Measurements from ENCODE around the gene PLCB3. TPM values are rescaled to one million over a fixed set of nuclear protein-coding genes. Genes with fewer than 3 reads are reported as not detected.
"Not testable (repeated sequence)": the region's sequence is repeated elsewhere in the genome, so short reads cannot be mapped to it uniquely, and the experiment has no call there.

The PLCB3 gene
- total and polyA plus RNA-seq, 5 experiments from 2014 or later: 0.20 to 8.8 (median 0.51) TPM

- peaks cover 13 to 48% (median 40%) of the 10 kb centered on the region in 4 donors for H3K4me1 Mint-ChIP-seq
- H3K36me3 Mint-ChIP-seq: peaks cover 0 to 15% (median 0%) of the 10 kb centered on the region in 3 donors
- POLR2A ChIA-PET: interaction anchor here (1.0 to 13.8 kb wide), 5 partner anchors 14 to 1422 kb away, joined by 3 to 176 read pairs (median 69); partner anchors contain the start of genes FERMT3, NUDT22, STIP1 and TRPT1
- peak overlapping the region; percentile 96 to 100 (median 99) for H3K27ac Mint-ChIP-seq
- H3K4me3 Mint-ChIP-seq: peak overlapping the region; percentile 86 to 96 (median 93)
- no peak for ATAC-seq
- DNase-seq: no peak
- H3K27me3 Mint-ChIP-seq: no peaks in the 10 kb centered on the region
- no peaks in the 10 kb centered on the region for H3K9me3 Mint-ChIP-seq
Measured at GRCh38 chr11:64239662-64240434, 11.5 kb upstream of the PLCB3 start.

- peaks cover 0 to 15% (median 0%) of the 10 kb centered on the region in 3 donors for H3K36me3 Mint-ChIP-seq
- POLR2A ChIA-PET: interaction anchor here (0.6 to 13.8 kb wide), 16 partner anchors 7 to 1487 kb away, joined by 3 to 176 read pairs (median 8); partner anchors contain the start of genes BAD, DNAJC4, ESRRA and FERMT3
- H3K27me3 Mint-ChIP-seq: no peaks in the 10 kb centered on the region
- H3K4me1 Mint-ChIP-seq: peaks cover 12 to 47% (median 40%) of the 10 kb centered on the region in 4 donors
- peak within 1 kb of the TSS; percentile 86 to 96 (median 93) for H3K4me3 Mint-ChIP-seq
- H3K27ac Mint-ChIP-seq: peak within 1 kb of the TSS; percentile 96 to 100 (median 99)
- peak; percentile 73 to 75 for ATAC-seq
- peak; percentile 96 to 99 (median 98) for DNase-seq
- no peaks in the 10 kb centered on the region for H3K9me3 Mint-ChIP-seq
Measured at GRCh38 chr11:64240435-64241240, 10.7 kb upstream of the PLCB3 start, which contains the start of gene FKBP2. Gene FKBP2, plus strand, starts transcription at chr11:64241095. Its CDS starts 1,293 bp downstream, at chr11:64242388.

- peak in 6 of 10 donors; percentile 98 to 100 (median 100) for DNase-seq
Measured at GRCh38 chr11:64241241-64241490, 10.2 kb upstream of the PLCB3 start.

GRCh38 chr11:64241491-64242374, 9.6 kb upstream of the PLCB3 start:
- Mint-ChIP-seq H3K36me3 (peaks cover 0 to 15% (median 0%) of the 10 kb centered on the region in 3 donors), H3K4me1 (peaks cover 16 to 48% (median 43%) of the 10 kb centered on the region in 4 donors), H3K4me3 (peak overlapping the region; percentile 86 to 96 (median 93)), H3K27me3 (no peaks in the 10 kb centered on the region), H3K27ac (peak overlapping the region; percentile 96 to 100 (median 99)), H3K9me3 (no peaks in the 10 kb centered on the region)
- ATAC-seq: peak; percentile 4 to 13
- DNase-seq: peak in 4 of 10 donors; percentile 99 to 100 (median 99)
- POLR2A ChIA-PET: interaction anchor here (0.6 to 13.8 kb wide), 17 partner anchors 8 to 1488 kb away, joined by 3 to 176 read pairs (median 11); partner anchors contain the start of genes BAD, CATSPERZ, DNAJC4 and ESRRA

More at GRCh38 chr11:64241241-64241490, 10.2 kb upstream of the PLCB3 start:
- Mint-ChIP-seq H3K36me3 (peaks cover 0 to 15% (median 0%) of the 10 kb centered on the region in 3 donors), H3K27ac (peak overlapping the region; percentile 96 to 100 (median 99)), H3K27me3 (no peaks in the 10 kb centered on the region), H3K9me3 (no peaks in the 10 kb centered on the region), H3K4me3 (peak overlapping the region; percentile 86 to 96 (median 93)), H3K4me1 (peaks cover 16 to 48% (median 42%) of the 10 kb centered on the region in 4 donors)
- POLR2A ChIA-PET: interaction anchor here (0.6 to 13.8 kb wide), 16 partner anchors 8 to 1487 kb away, joined by 3 to 176 read pairs (median 8); partner anchors contain the start of genes BAD, DNAJC4, ESRRA and FERMT3
- ATAC-seq: peak; percentile 78

- Mint-ChIP-seq H3K4me3 (peak overlapping the region; percentile 42 to 96 (median 63)), H3K9me3 (no peaks in the 10 kb centered on the region), H3K36me3 (peaks cover 0 to 3% (median 0%) of the 10 kb centered on the region in 3 donors), H3K4me1 (peaks cover 19 to 56% (median 52%) of the 10 kb centered on the region in 4 donors), H3K27me3 (no peaks in the 10 kb centered on the region), H3K27ac (peak overlapping the region in 8 of 10 donors; percentile 12 to 86 (median 64))
- POLR2A ChIA-PET: interaction anchor here (0.7 to 13.8 kb wide), 15 partner anchors 8 to 1402 kb away, joined by 3 to 176 read pairs (median 11); partner anchors contain the start of genes BAD, CATSPERZ, DNAJC4 and ESRRA
- ATAC-seq: no peak
- no peak for DNase-seq
Measured at GRCh38 chr11:64243236-64243854, 8.0 kb upstream of the PLCB3 start.

- no peaks in the 10 kb centered on the region for H3K27me3 Mint-ChIP-seq
- H3K27ac Mint-ChIP-seq: peak overlapping the region in 9 of 10 donors; percentile 11 to 86 (median 52)
- H3K4me3 Mint-ChIP-seq: peak overlapping the region in 7 of 10 donors; percentile 18 to 96 (median 62)
- POLR2A ChIA-PET: interaction anchor here (0.9 to 13.8 kb wide), 15 partner anchors 8 to 1403 kb away, joined by 3 to 176 read pairs (median 17); partner anchors contain the start of genes BAD, CATSPERZ, DNAJC4 and ESRRA
- no peak for ATAC-seq
- H3K36me3 Mint-ChIP-seq: peaks cover 0 to 2% (median 0%) of the 10 kb centered on the region in 3 donors
- DNase-seq: no peak
- H3K9me3 Mint-ChIP-seq: no peaks in the 10 kb centered on the region
- peaks cover 19 to 54% (median 50%) of the 10 kb centered on the region in 4 donors for H3K4me1 Mint-ChIP-seq
Measured at GRCh38 chr11:64244107-64244506, 7.2 kb upstream of the PLCB3 start.

- peak overlapping the region in 7 of 10 donors; percentile 27 to 93 (median 80) for H3K27ac Mint-ChIP-seq
- H3K4me1 Mint-ChIP-seq: peaks cover 19 to 52% (median 50%) of the 10 kb centered on the region in 4 donors
Measured at GRCh38 chr11:64244966-64245365, 6.4 kb upstream of the PLCB3 start.

GRCh38 chr11:64245401-64245796, 5.9 kb upstream of the PLCB3 start:
- Mint-ChIP-seq H3K9me3 (no peaks in the 10 kb centered on the region), H3K27ac (peak overlapping the region in 9 of 10 donors; percentile 57 to 93 (median 80)), H3K4me1 (peaks cover 18 to 49% (median 47%) of the 10 kb centered on the region in 4 donors), H3K36me3 (peaks cover 0 to 2% (median 0%) of the 10 kb centered on the region in 3 donors), H3K4me3 (peak overlapping the region; percentile 79 to 92 (median 88)), H3K27me3 (no peaks in the 10 kb centered on the region)
- ATAC-seq: no peak
- peak in 1 of 10 donors; percentile 52 for DNase-seq
- POLR2A ChIA-PET: interaction anchor here (0.6 to 13.8 kb wide), 16 partner anchors 9 to 694 kb away, joined by 3 to 176 read pairs (median 6); partner anchors contain the start of genes BAD, DNAJC4, FERMT3 and GPR137

More at GRCh38 chr11:64244966-64245365, 6.4 kb upstream of the PLCB3 start:
- Mint-ChIP-seq H3K4me3 (peak overlapping the region; percentile 44 to 92 (median 86)), H3K27me3 (no peaks in the 10 kb centered on the region), H3K9me3 (no peaks in the 10 kb centered on the region), H3K36me3 (peaks cover 0 to 2% (median 0%) of the 10 kb centered on the region in 3 donors)
- POLR2A ChIA-PET: interaction anchor here (0.6 to 13.8 kb wide), 17 partner anchors 9 to 693 kb away, joined by 3 to 176 read pairs (median 6); partner anchors contain the start of genes BAD, DNAJC4, FERMT3 and GPR137
- DNase-seq: no peak
- ATAC-seq: no peak

GRCh38 chr11:64245797-64246620, 5.3 kb upstream of the PLCB3 start:
- H3K27me3 Mint-ChIP-seq: no peaks in the 10 kb centered on the region
- peak overlapping the region in 9 of 10 donors; percentile 28 to 93 (median 83) for H3K27ac Mint-ChIP-seq
- H3K4me3 Mint-ChIP-seq: peak overlapping the region; percentile 79 to 92 (median 88)
- H3K9me3 Mint-ChIP-seq: no peaks in the 10 kb centered on the region
- POLR2A ChIA-PET: interaction anchor here (0.7 to 13.8 kb wide), 20 partner anchors 8 to 1519 kb away, joined by 3 to 176 read pairs (median 4); partner anchors contain the start of genes BAD, COX8A, DNAJC4 and ESRRA
- peak in 1 of 2 donors; percentile 0 for ATAC-seq
- peaks cover 16 to 49% (median 46%) of the 10 kb centered on the region in 4 donors for H3K4me1 Mint-ChIP-seq
- peaks cover 0 to 2% (median 0%) of the 10 kb centered on the region in 3 donors for H3K36me3 Mint-ChIP-seq
- peak in 8 of 10 donors; percentile 27 to 76 (median 44) for DNase-seq

- H3K27ac Mint-ChIP-seq: peak overlapping the region in 2 of 10 donors; percentile 73 to 89
- H3K4me3 Mint-ChIP-seq: peak overlapping the region in 9 of 10 donors; percentile 78 to 92 (median 88)
- peak in 2 of 10 donors; percentile 35 to 36 for DNase-seq
- peaks cover 14 to 49% (median 45%) of the 10 kb centered on the region in 4 donors for H3K4me1 Mint-ChIP-seq
- peak; percentile 24 to 28 for ATAC-seq
- not testable (repeated sequence) for H3K9me3 Mint-ChIP-seq, H3K27me3 Mint-ChIP-seq, H3K36me3 Mint-ChIP-seq
- POLR2A ChIA-PET: interaction anchor here (0.7 to 13.8 kb wide), 14 partner anchors 13 to 1520 kb away, joined by 3 to 176 read pairs (median 8); partner anchors contain the start of genes BAD, COX8A, DNAJC4 and ESRRA
Measured at GRCh38 chr11:64246621-64246870, 4.8 kb upstream of the PLCB3 start.
